ENCODE data around the gene KLHL35.
"Not testable (repeated sequence)": the region's sequence is repeated elsewhere in the genome, so short reads cannot be mapped to it uniquely, and the experiment has no call there.

KLHL35 gene

GRCh38 chr11:75423721-75424120 lies 9.3 kb downstream of the KLHL35 start:
- no peak overlapping the region for H3K4me3 ChIP-seq (replicated peaks; ENCODE audit: low read depth, low read length)
- TF ChIP-seq CTCF (IDR thresholded peaks at IDR 0.05; ENCODE audit: low read length, missing control alignments), result no peak
- DNase-seq (ENCODE audit: low read depth), result no peak

GRCh38 chr11:75422248-75423231 lies 10.5 kb downstream of the KLHL35 start:
- DNase-seq (ENCODE audit: low read depth), result no peak
- no peak overlapping the region for H3K4me3 ChIP-seq (replicated peaks; ENCODE audit: low read depth, low read length)

GRCh38 chr11:75421902-75422247 lies 11.1 kb downstream of the KLHL35 start:
- DNase-seq (ENCODE audit: low read depth), result no peak
- TF ChIP-seq CTCF (IDR thresholded peaks at IDR 0.05; ENCODE audit: low read length, missing control alignments), result no peak
- H3K4me3 ChIP-seq (replicated peaks; ENCODE audit: low read depth, low read length), result no peak overlapping the region

More at GRCh38 chr11:75422248-75423231, 10.5 kb downstream of the KLHL35 start:
- TF ChIP-seq CTCF (IDR thresholded peaks at IDR 0.05; ENCODE audit: low read length, missing control alignments), result no peak

GRCh38 chr11:75421035-75421602 lies 11.9 kb downstream of the KLHL35 start:
- DNase-seq (ENCODE audit: low read depth), result no peak
- TF ChIP-seq CTCF (IDR thresholded peaks at IDR 0.05; ENCODE audit: low read length, missing control alignments), result no peak
- no peak overlapping the region for H3K4me3 ChIP-seq (replicated peaks; ENCODE audit: low read depth, low read length)

- no peak for TF ChIP-seq CTCF (IDR thresholded peaks at IDR 0.05; ENCODE audit: low read length, missing control alignments)
- DNase-seq (ENCODE audit: low read depth), result no peak
- no peak overlapping the region for H3K4me3 ChIP-seq (replicated peaks; ENCODE audit: low read depth, low read length)
Measured at GRCh38 chr11:75420224-75421034, 12.6 kb downstream of the KLHL35 start.

GRCh38 chr11:75413864-75414263 lies 19.1 kb downstream of the KLHL35 start:
- no peak for DNase-seq (ENCODE audit: low read depth)
- TF ChIP-seq CTCF (IDR thresholded peaks at IDR 0.05; ENCODE audit: low read length, missing control alignments), result no peak
- no peak overlapping the region for H3K4me3 ChIP-seq (replicated peaks; ENCODE audit: low read depth, low read length)

GRCh38 chr11:75413146-75413545 lies 19.9 kb downstream of the KLHL35 start:
- DNase-seq (ENCODE audit: low read depth); H3K4me3 ChIP-seq (replicated peaks; ENCODE audit: low read depth, low read length): not testable (repeated sequence)

GRCh38 chr11:75409971-75410370 lies 23.0 kb downstream of the KLHL35 start:
- DNase-seq (ENCODE audit: low read depth); H3K4me3 ChIP-seq (replicated peaks; ENCODE audit: low read depth, low read length): not testable (repeated sequence)

Data from fibroblast of pulmonary artery (primary cell).